Measurements from ENCODE around the gene PLCD3. TPM values are rescaled to one million over a fixed set of nuclear protein-coding genes. Genes with fewer than 3 reads are reported as not detected.
A peak's percentile ranks its signal among the peaks of the same experiment; 100 is the strongest.
"Not testable (repeated sequence)": the region's sequence is repeated elsewhere in the genome, so short reads cannot be mapped to it uniquely, and the experiment has no call there.

PLCD3 gene
- total and polyA plus RNA-seq, 5 donors: 94.2 to 164 (median 133) TPM

DNA sequence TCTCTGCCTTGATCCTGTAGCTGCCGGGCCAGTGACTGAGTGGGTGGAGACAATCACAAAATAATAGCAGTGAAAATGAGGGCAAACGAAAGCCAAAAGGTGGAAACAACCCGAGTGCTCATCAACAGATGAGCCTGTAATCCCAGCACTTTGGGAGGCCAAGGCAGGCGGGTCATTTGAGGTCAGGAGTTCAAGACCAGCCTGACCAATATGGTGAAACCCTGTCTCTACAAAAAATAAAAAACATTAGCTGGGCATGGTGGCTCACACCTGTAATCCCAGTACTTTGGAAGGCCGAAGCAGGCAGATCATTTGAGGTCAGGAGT, 7.6 kb downstream of the PLCD3 start:
- intact Hi-C loops (cut with DNase I): loop anchor here in 2 of 4 donors (10.0 kb wide), 2 partner anchors 200 to 210 kb away; partner anchors contain the start of gene GFAP (in 1 of the 2)
- peak in 1 of 3 donors; percentile 21 for DNase-seq
- 78% methylated on average over 5 of the region's 5 CpGs for WGBS
- not testable (repeated sequence) for H3K9me3 ChIP-seq (ENCODE audit: control insufficient read depth, low read length); H3K4me1 ChIP-seq (ENCODE audit: control insufficient read depth, insufficient read depth, low read length); H3K4me3 ChIP-seq (ENCODE audit: low read length); H3K27me3 ChIP-seq (ENCODE audit: control insufficient read depth, insufficient read depth); ATAC-seq; H3K27ac ChIP-seq (ENCODE audit: low read length)

DNA sequence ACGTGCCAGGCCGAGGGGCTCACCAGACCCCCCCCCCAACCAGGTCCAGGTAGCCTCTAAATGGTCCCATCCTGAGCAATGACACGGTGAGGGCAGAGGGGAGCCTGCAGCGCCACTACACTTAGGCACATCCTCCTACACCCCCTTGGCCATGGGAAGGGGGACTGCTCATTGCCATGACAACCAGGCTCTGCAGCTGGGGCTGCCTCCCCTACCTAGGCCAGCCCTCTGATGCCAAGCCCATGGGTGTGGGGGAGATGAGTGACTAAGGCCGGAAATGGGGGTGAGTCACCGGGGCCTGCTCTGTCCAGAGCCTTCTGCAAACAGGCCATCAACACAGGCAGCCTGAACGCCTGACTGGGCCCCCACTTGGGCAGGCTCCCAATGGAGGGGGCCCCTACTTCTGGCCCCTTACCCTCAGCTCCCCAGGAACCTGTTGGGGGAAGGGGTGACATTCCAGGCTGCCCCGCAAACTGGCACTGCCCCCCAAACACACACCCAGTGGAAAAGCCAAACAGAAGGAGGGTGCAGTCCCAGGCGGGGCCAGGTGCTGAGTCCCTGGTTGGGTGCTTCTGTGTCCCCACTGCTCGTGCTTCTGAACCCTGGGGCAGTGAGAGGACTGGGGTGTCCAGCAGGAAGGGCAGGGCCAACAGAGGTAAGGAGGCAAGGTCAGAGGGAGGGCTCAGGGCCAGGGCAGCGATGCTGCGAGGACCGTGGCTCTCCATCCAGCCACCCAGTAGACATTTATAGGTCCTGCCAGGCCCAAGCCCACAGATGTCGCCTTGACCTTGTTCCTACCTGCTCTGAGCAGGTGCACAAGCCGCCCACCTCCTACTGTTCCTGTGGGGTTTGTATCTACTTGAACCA, 8.2 kb downstream of the PLCD3 start:
- WGBS: 72% methylated on average over 15 of the region's 15 CpGs
- peak; percentile 75 to 78 (median 77) for DNase-seq
- intact Hi-C loops (cut with DNase I): loop anchor here in 2 of 4 donors (10.0 kb wide), 2 partner anchors 199 to 209 kb away; partner anchors contain the start of gene GFAP (in 1 of the 2)

DNA sequence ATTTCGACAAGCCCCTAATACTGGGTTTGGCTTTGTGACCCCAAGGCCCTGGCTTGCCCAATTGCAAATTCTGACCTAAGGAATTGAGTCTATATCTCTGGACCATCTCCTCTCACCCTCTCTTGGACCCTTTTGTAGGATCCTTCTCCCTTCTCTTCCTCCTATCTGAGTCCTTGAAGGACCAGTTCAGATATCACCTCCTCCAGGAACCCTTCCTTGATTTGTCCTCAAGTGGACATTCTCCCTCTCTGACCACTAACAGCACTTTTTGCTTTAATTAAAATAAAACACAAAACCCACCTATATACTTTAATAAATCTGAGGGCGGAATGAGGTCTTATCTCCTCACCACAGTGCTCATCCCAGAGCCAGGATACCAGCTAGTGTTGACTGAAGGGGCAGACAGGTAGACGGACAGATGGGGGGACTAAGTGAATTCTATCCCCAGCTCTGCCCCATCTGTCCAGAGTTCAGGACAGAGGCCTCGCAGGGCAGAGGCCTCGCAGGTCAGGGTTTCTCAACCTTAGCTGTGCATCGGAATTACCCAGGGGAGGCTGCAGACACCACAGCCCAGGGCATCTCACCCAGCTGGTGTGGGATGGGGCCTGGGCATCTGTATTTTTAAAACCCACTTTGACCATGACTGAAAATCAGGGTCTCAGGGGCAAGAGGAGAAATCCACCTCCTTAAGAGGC, 9.1 kb downstream of the PLCD3 start:
- no peak for ATAC-seq

More for the DNA sequence above, 8.2 kb downstream of the PLCD3 start:
- ATAC-seq: peak; percentile 38 to 78
- Histone ChIP-seq H3K9me3 (ENCODE audit: control insufficient read depth, low read length) (no peaks in the 10 kb centered on the region), H3K4me3 (ENCODE audit: low read length) (no peak overlapping the region), H3K27ac (ENCODE audit: low read length) (no peak overlapping the region), H3K27me3 (ENCODE audit: control insufficient read depth, insufficient read depth) (no peaks in the 10 kb centered on the region), H3K4me1 (ENCODE audit: control insufficient read depth, insufficient read depth, low read length) (peaks cover 8% of the 10 kb centered on the region)

DNA sequence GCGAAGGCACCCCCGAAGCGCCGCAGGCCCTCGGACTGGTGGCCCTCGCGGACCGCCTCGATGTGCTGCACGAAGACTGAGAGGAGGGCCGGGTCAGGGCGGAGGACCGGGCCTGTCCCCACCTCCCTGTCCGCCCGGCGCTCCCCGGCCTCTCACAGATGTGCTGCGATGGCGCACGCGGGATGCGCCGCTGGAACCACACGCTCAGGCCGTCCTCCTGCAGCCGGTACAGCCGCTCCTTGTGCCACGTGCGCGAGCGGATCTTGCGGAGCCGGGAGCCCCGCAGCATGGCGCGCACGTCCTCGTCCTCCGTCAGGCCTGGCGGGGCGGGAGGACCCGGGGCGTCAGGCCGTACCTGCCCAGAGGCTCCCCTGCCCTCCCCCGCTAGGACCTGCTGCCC, 11.3 kb downstream of the PLCD3 start:
- Histone ChIP-seq H3K27me3 (ENCODE audit: control insufficient read depth, insufficient read depth) (no peaks in the 10 kb centered on the region), H3K4me3 (ENCODE audit: low read length) (no peak overlapping the region), H3K27ac (ENCODE audit: low read length) (no peak overlapping the region), H3K9me3 (ENCODE audit: control insufficient read depth, low read length) (no peaks in the 10 kb centered on the region), H3K4me1 (ENCODE audit: control insufficient read depth, insufficient read depth, low read length) (peaks cover 2% of the 10 kb centered on the region)
- ATAC-seq (no peak), DNase-seq (no peak)
- 65% methylated on average over 45 of the region's 45 CpGs for WGBS
- intact Hi-C loops (cut with DNase I): loop anchor here in 2 of 4 donors (10.0 kb wide), 2 partner anchors 196 to 206 kb away; partner anchors contain the start of gene GFAP (in 1 of the 2)

More for the DNA sequence above, 9.1 kb downstream of the PLCD3 start:
- intact Hi-C loops (cut with DNase I): loop anchor here in 2 of 4 donors (10.0 kb wide), 2 partner anchors 198 to 208 kb away; partner anchors contain the start of gene GFAP (in 1 of the 2)
- 94% methylated on average over 6 of the region's 6 CpGs for WGBS
- H3K27me3 ChIP-seq (ENCODE audit: control insufficient read depth, insufficient read depth): no peaks in the 10 kb centered on the region
- no peaks in the 10 kb centered on the region for H3K9me3 ChIP-seq (ENCODE audit: control insufficient read depth, low read length)
- DNase-seq: peak in 1 of 3 donors; percentile 30
- H3K27ac ChIP-seq (ENCODE audit: low read length): no peak overlapping the region
- H3K4me3 ChIP-seq (ENCODE audit: low read length): no peak overlapping the region
- peaks cover 5% of the 10 kb centered on the region for H3K4me1 ChIP-seq (ENCODE audit: control insufficient read depth, insufficient read depth, low read length)

DNA sequence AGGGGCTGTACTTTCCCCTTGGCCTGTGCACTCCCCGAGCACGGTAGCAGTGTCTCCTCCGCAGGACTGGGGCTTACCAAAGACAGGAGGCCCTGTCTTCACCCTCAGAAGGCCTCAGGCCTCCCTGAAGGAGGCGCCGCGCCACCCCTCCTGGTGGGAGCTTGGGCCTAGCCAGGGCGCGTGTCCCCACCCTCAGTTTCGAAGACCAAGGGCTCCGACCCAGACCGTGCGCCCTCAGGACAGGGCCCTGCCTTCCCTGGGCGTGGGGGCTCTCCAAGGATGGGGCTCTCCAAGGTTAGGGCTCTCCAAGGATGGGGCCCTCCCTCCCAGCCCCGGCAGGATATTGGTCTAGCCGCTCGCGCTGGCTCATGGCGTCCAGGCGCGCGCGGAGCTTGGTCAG, 11.8 kb downstream of the PLCD3 start:
- peak in 1 of 3 donors; percentile 51 for DNase-seq
- WGBS: 87% methylated on average over 22 of the region's 22 CpGs

DNA sequence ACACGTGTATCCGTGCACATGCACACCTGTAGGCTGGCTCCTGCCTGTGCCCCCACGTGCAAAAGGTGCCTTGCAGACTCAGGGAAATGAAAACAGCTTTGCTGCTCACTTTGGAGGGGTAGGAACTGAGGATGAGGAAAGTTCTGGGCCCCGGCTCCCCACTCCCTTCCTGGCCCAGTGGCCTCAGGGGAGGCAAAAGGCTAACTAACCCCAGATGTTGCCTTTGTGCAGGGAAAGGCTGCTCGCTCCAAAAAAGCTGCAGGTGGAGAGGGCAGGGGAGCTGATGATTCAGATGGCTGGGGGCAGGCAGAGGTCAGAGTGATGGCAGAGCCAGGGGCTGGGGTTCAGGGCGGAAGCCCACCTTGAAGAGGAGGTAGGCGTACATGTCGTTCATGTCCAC, 12.4 kb downstream of the PLCD3 start:
- H3K27me3 ChIP-seq (ENCODE audit: control insufficient read depth, insufficient read depth): no peaks in the 10 kb centered on the region
- no peak overlapping the region for H3K27ac ChIP-seq (ENCODE audit: low read length)
- intact Hi-C loops (cut with DNase I): loop anchor here in 2 of 4 donors (10.0 kb wide), 2 partner anchors 195 to 205 kb away; partner anchors contain the start of gene GFAP (in 1 of the 2)
- H3K4me3 ChIP-seq (ENCODE audit: low read length): no peak overlapping the region
- ATAC-seq (no peak), DNase-seq (no peak)
- WGBS: 89% methylated on average over 8 of the region's 8 CpGs
- peaks cover 2% of the 10 kb centered on the region for H3K4me1 ChIP-seq (ENCODE audit: control insufficient read depth, insufficient read depth, low read length)
- no peaks in the 10 kb centered on the region for H3K9me3 ChIP-seq (ENCODE audit: control insufficient read depth, low read length)

More for the DNA sequence above, 11.8 kb downstream of the PLCD3 start:
- no peaks in the 10 kb centered on the region for H3K27me3 ChIP-seq (ENCODE audit: control insufficient read depth, insufficient read depth)
- H3K4me1 ChIP-seq (ENCODE audit: control insufficient read depth, insufficient read depth, low read length): peaks cover 2% of the 10 kb centered on the region
- intact Hi-C loops (cut with DNase I): loop anchor here in 2 of 4 donors (10.0 kb wide), 2 partner anchors 196 to 206 kb away; partner anchors contain the start of gene GFAP (in 1 of the 2)
- H3K9me3 ChIP-seq (ENCODE audit: control insufficient read depth, low read length): no peaks in the 10 kb centered on the region
- no peak overlapping the region for H3K4me3 ChIP-seq (ENCODE audit: low read length)
- H3K27ac ChIP-seq (ENCODE audit: low read length): no peak overlapping the region
- no peak for ATAC-seq

DNA sequence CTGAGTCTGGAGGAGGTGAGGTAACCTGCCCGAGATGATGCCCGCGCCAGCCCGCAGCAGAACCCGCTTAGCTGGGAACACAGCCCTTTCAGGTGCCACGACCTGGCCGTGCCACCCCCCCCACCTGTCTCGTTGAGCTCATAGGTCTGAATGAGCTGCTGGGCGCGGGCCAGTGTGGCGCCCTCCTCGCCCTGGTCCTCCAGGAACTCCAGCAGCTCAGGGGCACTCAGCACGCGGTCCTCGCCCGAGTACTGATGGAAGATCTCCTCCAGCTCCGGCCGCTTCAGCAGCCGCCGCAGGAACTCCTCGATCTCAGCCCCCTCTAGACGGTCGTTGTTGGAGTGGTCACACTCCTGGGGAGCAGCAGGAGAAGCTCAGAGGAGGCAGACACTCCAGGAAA, 13.6 kb downstream of the PLCD3 start:
- ATAC-seq: no peak
- H3K27me3 ChIP-seq (ENCODE audit: control insufficient read depth, insufficient read depth): no peaks in the 10 kb centered on the region
- WGBS: 93% methylated on average over 23 of the region's 23 CpGs
- H3K9me3 ChIP-seq (ENCODE audit: control insufficient read depth, low read length): no peaks in the 10 kb centered on the region
- H3K27ac ChIP-seq (ENCODE audit: low read length): no peak overlapping the region
- intact Hi-C loops (cut with DNase I): no loop called here
- H3K4me3 ChIP-seq (ENCODE audit: low read length): no peak overlapping the region
- DNase-seq: no peak
- H3K4me1 ChIP-seq (ENCODE audit: control insufficient read depth, insufficient read depth, low read length): no peaks in the 10 kb centered on the region

DNA sequence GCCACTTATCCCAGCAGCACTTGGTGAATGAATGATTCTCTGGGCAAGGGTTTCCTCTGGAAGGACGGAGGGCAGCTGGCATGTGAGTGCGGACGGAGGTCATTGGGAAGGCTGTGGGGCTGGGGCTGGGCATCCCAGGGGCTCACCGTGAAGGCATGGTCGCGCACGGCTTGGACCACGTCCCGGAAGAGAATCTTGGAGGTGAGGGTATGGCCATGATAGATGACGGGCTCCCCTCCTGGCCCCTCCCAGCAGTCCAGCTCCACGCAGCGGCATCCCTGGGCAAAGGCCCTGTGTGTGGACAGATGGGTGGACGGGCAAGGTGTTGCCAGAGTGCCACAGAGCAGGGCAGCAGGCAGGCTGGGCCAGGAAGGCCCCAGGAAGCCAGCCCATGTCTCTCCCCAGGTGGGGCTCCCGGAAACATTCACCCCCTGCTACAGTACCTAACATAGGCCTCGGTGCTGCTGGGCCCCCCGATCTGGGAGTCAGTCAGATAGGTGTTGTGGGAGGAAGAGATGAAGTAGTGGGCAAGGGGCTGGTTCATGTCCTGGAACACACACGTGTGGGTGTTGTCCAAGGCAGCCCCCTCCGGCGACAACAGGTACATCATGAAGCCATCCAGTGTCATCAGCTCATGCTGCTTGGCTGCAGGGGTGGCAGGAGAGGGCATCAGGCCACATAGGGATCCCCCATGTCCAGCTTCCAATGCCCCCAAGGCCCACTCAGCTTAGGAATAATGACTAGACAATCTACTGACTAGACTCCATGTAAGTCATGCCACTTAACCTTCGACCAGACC, 14.3 kb downstream of the PLCD3 start:
- 93% methylated on average over 20 of the region's 20 CpGs for WGBS
- intact Hi-C loops (cut with DNase I): no loop called here
- H3K9me3 ChIP-seq (ENCODE audit: control insufficient read depth, low read length): no peaks in the 10 kb centered on the region
- no peak overlapping the region for H3K4me3 ChIP-seq (ENCODE audit: low read length)
- H3K27me3 ChIP-seq (ENCODE audit: control insufficient read depth, insufficient read depth): no peaks in the 10 kb centered on the region
- no peak for DNase-seq
- H3K4me1 ChIP-seq (ENCODE audit: control insufficient read depth, insufficient read depth, low read length): no peaks in the 10 kb centered on the region
- no peak for ATAC-seq
- H3K27ac ChIP-seq (ENCODE audit: low read length): no peak overlapping the region

DNA sequence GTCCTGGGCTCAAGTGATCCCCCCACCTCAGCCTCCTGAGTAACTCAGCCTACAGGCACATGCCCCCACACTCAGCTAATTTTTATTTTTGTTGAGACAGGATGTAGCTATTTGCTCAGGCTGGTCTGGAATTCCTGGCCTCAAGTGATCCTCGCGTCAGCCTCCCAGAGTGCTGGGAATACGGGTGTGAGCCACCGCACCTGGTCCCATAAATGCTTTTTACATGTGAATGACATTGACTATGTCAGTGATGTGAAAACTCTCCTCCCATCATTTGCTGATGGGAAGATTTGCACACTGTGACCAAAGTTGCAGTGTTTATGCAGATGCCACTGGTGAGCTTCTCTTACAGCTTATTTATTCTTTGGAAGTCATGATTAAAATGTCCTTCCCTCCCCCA, 15.0 kb downstream of the PLCD3 start:
- Histone ChIP-seq H3K4me3 (ENCODE audit: low read length) (no peak overlapping the region), H3K9me3 (ENCODE audit: control insufficient read depth, low read length) (no peaks in the 10 kb centered on the region), H3K27me3 (ENCODE audit: control insufficient read depth, insufficient read depth) (no peaks in the 10 kb centered on the region), H3K27ac (ENCODE audit: low read length) (no peak overlapping the region), H3K4me1 (ENCODE audit: control insufficient read depth, insufficient read depth, low read length) (peaks cover under 1% of the 10 kb centered on the region)
- intact Hi-C loops (cut with DNase I): no loop called here
- no peak for ATAC-seq
- DNase-seq: no peak
- WGBS: 96% methylated on average over 4 of the region's 4 CpGs

DNA sequence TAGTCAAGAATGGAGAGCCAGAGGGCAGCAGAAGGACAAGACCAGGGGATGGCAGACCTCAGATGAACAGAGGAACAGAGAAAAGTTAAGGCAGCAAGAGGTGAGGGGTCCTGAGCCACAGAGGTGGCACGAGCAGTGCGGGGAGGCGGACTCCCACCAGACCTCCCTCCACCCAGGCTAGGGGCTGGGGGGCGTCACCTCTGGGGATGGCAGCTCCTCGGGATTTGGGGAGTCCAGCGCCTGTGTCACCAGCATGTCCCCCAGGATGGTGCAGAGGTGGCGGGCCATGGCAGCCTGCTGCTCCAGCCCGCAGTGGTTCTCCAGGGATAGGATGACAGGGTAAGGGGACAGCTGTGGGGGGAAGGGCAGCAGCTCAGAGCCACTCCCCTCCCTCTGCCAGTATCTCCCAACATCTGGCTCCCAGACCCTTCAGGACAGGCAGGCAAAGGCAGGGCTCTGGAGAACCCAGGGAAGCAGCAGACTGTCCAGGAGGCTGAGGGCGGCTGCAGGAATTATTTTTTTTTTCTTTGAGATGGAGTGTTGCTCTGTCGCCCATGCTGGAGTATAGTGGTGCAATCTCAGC, 15.8 kb downstream of the PLCD3 start:
- intact Hi-C loops (cut with DNase I): no loop called here

More for the DNA sequence above, 15.8 kb downstream of the PLCD3 start:
- H3K27me3 ChIP-seq (ENCODE audit: control insufficient read depth, insufficient read depth): no peaks in the 10 kb centered on the region
- ATAC-seq (no peak), DNase-seq (no peak)
- no peak overlapping the region for H3K4me3 ChIP-seq (ENCODE audit: low read length)
- H3K27ac ChIP-seq (ENCODE audit: low read length): no peak overlapping the region
- H3K4me1 ChIP-seq (ENCODE audit: control insufficient read depth, insufficient read depth, low read length): peaks cover 2% of the 10 kb centered on the region
- 91% methylated on average over 10 of the region's 10 CpGs for WGBS
- no peaks in the 10 kb centered on the region for H3K9me3 ChIP-seq (ENCODE audit: control insufficient read depth, low read length)

Measured in right cardiac atrium (tissue), 5 donors.